ENCODE results near the gene R3HDM2. TPM values are rescaled to one million over a fixed set of nuclear protein-coding genes. Genes with fewer than 3 reads are reported as not detected.
"Not testable (repeated sequence)": the region's sequence is repeated elsewhere in the genome, so short reads cannot be mapped to it uniquely, and the experiment has no call there.

The R3HDM2 gene
- total RNA-seq, 2 experiments from 2014 or later = 25.8 to 47.2 TPM

DNA sequence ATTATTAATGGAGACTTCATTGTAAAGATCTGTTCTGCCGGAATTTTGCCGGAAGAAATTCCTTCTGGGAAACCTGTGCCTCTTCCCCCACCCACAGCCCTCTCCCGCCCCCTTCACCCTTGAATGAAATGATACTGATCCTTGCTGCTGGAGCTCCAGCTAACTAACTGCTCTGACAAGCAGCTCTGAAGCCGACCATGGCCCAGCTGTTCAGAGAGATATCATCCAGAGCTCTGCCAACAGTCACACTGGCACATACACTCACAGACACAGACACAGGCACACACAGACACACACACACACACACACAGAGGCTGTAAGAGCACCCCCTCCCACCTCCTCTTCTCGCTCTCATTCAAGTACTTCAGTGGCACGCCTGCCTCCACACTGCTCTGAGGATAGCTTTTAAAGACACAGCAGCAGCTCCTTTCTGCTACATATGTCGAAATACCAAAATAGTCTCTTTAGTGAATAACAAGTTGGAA, 88.6 kb downstream of the R3HDM2 start:
- no peaks in the 10 kb centered on the region for H3K9me3 ChIP-seq (ENCODE audit: low read length)
- peaks cover 5% of the 10 kb centered on the region; the same call in 1 of the 2 replicates for H3K36me3 ChIP-seq (ENCODE audit: insufficient read depth, low read length)
- DNase-seq (ENCODE audit: low spot score) = no peak
- TF ChIP-seq, protein P1, sequence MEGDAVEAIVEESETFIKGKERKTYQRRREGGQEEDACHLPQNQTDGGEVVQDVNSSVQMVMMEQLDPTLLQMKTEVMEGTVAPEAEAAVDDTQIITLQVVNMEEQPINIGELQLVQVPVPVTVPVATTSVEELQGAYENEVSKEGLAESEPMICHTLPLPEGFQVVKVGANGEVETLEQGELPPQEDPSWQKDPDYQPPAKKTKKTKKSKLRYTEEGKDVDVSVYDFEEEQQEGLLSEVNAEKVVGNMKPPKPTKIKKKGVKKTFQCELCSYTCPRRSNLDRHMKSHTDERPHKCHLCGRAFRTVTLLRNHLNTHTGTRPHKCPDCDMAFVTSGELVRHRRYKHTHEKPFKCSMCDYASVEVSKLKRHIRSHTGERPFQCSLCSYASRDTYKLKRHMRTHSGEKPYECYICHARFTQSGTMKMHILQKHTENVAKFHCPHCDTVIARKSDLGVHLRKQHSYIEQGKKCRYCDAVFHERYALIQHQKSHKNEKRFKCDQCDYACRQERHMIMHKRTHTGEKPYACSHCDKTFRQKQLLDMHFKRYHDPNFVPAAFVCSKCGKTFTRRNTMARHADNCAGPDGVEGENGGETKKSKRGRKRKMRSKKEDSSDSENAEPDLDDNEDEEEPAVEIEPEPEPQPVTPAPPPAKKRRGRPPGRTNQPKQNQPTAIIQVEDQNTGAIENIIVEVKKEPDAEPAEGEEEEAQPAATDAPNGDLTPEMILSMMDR (conservative IDR thresholded peaks at IDR 0.05; ENCODE audit: low read length) = no peak
- no peak for TF ChIP-seq EZH2phosphoT487 (IDR thresholded peaks at IDR 0.05; ENCODE audit: borderline replicate concordance, low read depth, low read length)
- no peaks in the 10 kb centered on the region for H3K4me1 ChIP-seq (ENCODE audit: insufficient read depth, low read length, poor library complexity, severe bottlenecking)
- BruUV-seq (replicated peaks) = no TSS peak
- H4K20me1 ChIP-seq (ENCODE audit: insufficient read depth, low read length) = no peaks in the 10 kb centered on the region
- ChIA-PET CTCF (ENCODE audit: unreplicated experiment) (interaction anchor here (0.5 kb wide), 1 partner anchor 111 kb away, joined by 7 read pairs; no protein-coding TSS in a partner anchor), POLR2A (interaction anchor here (0.6 to 2.2 kb wide), 7 partner anchors 11 to 188 kb away, joined by 3 to 6 read pairs (median 4); no protein-coding TSS in a partner anchor)
- intact Hi-C loops (cut with micrococcal nuclease; ENCODE audit: unreplicated experiment) = no loop called here
- no peaks in the 10 kb centered on the region for H3K79me2 ChIP-seq (ENCODE audit: insufficient read depth, low read depth, low read length)
- H3K4me2 ChIP-seq (ENCODE audit: low read length) = no peak overlapping the region
- H3K4me3 ChIP-seq (ENCODE audit: low read depth, low read length, poor library complexity, severe bottlenecking) = no peak overlapping the region
- H2AFZ ChIP-seq (ENCODE audit: low read length) = no peak overlapping the region
- no peaks in the 10 kb centered on the region for H3K9me2 ChIP-seq (ENCODE audit: insufficient read depth, low read length)
- no peak overlapping the region for H3K27ac ChIP-seq (ENCODE audit: low read depth, low read length, poor library complexity, severe bottlenecking)

DNA sequence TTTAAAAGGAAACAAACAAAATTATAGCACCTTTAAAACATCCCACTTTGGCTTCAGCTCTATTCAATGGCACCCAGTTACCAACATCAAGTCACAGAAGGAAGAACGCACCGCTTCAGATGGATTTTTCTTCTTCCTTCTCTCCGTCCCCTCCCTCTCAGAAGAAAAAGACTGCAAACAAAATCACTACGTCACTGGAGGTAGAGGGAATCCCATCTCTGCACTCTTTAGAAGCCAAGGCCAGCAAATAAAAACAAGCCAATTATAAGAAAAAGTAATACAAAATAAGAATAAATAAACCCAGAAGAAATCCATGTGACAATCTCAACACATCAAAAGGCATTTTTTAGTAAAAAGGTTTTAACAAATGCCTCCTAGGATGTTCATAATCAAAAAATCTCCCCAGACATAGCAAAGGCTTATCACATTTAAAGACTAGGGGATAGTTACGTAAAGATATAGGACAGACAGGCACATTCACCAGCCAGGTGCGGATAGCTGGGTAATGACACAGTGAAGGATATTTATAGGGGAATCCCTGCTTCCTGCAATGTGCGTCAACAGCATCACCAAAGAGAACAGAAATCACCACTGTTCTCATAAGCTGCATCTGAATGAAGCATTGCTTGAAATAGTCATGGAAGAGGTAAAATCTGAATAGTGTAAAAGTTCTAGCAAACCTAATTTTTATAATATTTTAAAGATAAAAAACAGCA, 89.4 kb downstream of the R3HDM2 start:
- no peak overlapping the region for H2AFZ ChIP-seq (ENCODE audit: low read length)
- no peaks in the 10 kb centered on the region for H3K79me2 ChIP-seq (ENCODE audit: insufficient read depth, low read depth, low read length)
- no peaks in the 10 kb centered on the region for H3K9me3 ChIP-seq (ENCODE audit: low read length)
- intact Hi-C loops (cut with micrococcal nuclease; ENCODE audit: unreplicated experiment) = no loop called here
- no peak for DNase-seq (ENCODE audit: low spot score)
- POLR2A ChIA-PET = interaction anchor here (0.6 to 2.0 kb wide), 4 partner anchors 12 to 188 kb away, joined by 3 to 6 read pairs (median 4); no protein-coding TSS in a partner anchor
- H3K27ac ChIP-seq (ENCODE audit: low read depth, low read length, poor library complexity, severe bottlenecking) = no peak overlapping the region
- BruUV-seq (replicated peaks) = no TSS peak
- H4K20me1 ChIP-seq (ENCODE audit: insufficient read depth, low read length) = no peaks in the 10 kb centered on the region
- H3K4me2 ChIP-seq (ENCODE audit: low read length) = no peak overlapping the region
- TF ChIP-seq, protein P1 (conservative IDR thresholded peaks at IDR 0.05; ENCODE audit: low read length) = no peak
- TF ChIP-seq EZH2phosphoT487 (IDR thresholded peaks at IDR 0.05; ENCODE audit: borderline replicate concordance, low read depth, low read length) = no peak
- no peak overlapping the region for H3K4me3 ChIP-seq (ENCODE audit: low read depth, low read length, poor library complexity, severe bottlenecking)
- H3K4me1 ChIP-seq (ENCODE audit: insufficient read depth, low read length, poor library complexity, severe bottlenecking) = no peaks in the 10 kb centered on the region
- CTCF ChIA-PET (ENCODE audit: unreplicated experiment) = interaction anchor here (0.5 kb wide), 1 partner anchor 111 kb away, joined by 7 read pairs; no protein-coding TSS in a partner anchor
- no peaks in the 10 kb centered on the region for H3K9me2 ChIP-seq (ENCODE audit: insufficient read depth, low read length)
- no peaks in the 10 kb centered on the region for H3K36me3 ChIP-seq (ENCODE audit: insufficient read depth, low read length)

DNA sequence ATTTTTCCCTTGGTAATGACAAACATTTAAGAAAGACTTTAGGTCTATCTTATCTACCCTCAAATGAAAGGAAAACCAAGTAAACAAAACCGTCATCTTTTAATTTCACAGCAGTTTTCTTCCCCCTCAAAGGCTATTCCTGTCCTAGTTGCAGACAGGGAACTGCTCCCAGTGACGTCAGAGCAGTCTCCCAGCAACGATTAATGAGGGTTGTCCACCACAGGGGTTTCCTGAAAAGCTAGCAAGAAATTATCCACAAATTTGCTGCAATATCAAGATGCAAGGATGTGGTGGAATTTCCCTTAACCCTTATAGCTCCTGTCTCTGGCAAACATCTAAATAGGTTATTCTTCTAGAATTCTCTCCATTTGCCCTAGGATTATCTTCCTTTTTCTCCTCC, 90.7 kb downstream of the R3HDM2 start:
- Histone ChIP-seq H3K9me3 (ENCODE audit: low read length) (no peaks in the 10 kb centered on the region), H3K4me1 (ENCODE audit: insufficient read depth, low read length, poor library complexity, severe bottlenecking) (no peaks in the 10 kb centered on the region), H2AFZ (ENCODE audit: low read length) (no peak overlapping the region), H3K4me3 (ENCODE audit: low read depth, low read length, poor library complexity, severe bottlenecking) (no peak overlapping the region), H3K79me2 (ENCODE audit: insufficient read depth, low read depth, low read length) (no peaks in the 10 kb centered on the region), H3K9me2 (ENCODE audit: insufficient read depth, low read length) (no peaks in the 10 kb centered on the region), H3K4me2 (ENCODE audit: low read length) (no peak overlapping the region), H4K20me1 (ENCODE audit: insufficient read depth, low read length) (no peaks in the 10 kb centered on the region), H3K36me3 (ENCODE audit: insufficient read depth, low read length) (no peaks in the 10 kb centered on the region), H3K27ac (ENCODE audit: low read depth, low read length, poor library complexity, severe bottlenecking) (no peak overlapping the region)
- BruUV-seq (replicated peaks) = TSS peak; percentile 14
- no peak for DNase-seq (ENCODE audit: low spot score)
- ChIA-PET POLR2A (interaction anchor here (0.6 to 1.4 kb wide), 5 partner anchors 27 to 419 kb away, joined by 3 to 5 read pairs (median 4); partner anchors contain the start of gene INHBE), CTCF (ENCODE audit: unreplicated experiment) (no interaction called here)
- TF ChIP-seq EZH2phosphoT487 (IDR thresholded peaks at IDR 0.05; ENCODE audit: borderline replicate concordance, low read depth, low read length) = no peak
- TF ChIP-seq, protein P1 (conservative IDR thresholded peaks at IDR 0.05; ENCODE audit: low read length) = no peak
- intact Hi-C loops (cut with micrococcal nuclease; ENCODE audit: unreplicated experiment) = no loop called here

DNA sequence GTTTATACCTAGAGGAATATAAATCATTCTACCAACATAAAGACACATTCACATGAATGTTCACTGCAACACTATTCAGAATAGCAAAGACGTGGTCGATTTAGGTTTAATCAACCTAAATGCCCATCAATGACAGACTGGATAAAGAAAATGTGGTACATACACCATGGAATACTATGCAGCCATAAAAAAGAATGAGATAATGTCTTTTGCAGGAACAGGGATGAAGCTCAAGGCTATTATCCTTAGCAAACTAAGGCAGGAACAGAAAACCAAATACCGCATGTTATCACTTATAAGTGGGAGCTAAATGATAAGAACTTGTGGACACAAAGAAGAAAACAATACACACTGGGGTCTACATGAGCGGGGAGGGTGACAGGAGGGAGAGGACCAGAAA, 94.5 kb downstream of the R3HDM2 start:
- POLR2A ChIA-PET = interaction anchor here (0.7 kb wide), 1 partner anchor 349 kb away, joined by 3 read pairs; no protein-coding TSS in a partner anchor
- H3K79me2 ChIP-seq (ENCODE audit: insufficient read depth, low read depth, low read length); H2AFZ ChIP-seq (ENCODE audit: low read length); BruUV-seq (replicated peaks); H3K9me2 ChIP-seq (ENCODE audit: insufficient read depth, low read length); H3K4me1 ChIP-seq (ENCODE audit: insufficient read depth, low read length, poor library complexity, severe bottlenecking); H3K27ac ChIP-seq (ENCODE audit: low read depth, low read length, poor library complexity, severe bottlenecking); H4K20me1 ChIP-seq (ENCODE audit: insufficient read depth, low read length); H3K4me3 ChIP-seq (ENCODE audit: low read depth, low read length, poor library complexity, severe bottlenecking); H3K9me3 ChIP-seq (ENCODE audit: low read length); DNase-seq (ENCODE audit: low spot score); CTCF ChIA-PET (ENCODE audit: unreplicated experiment); H3K4me2 ChIP-seq (ENCODE audit: low read length); intact Hi-C loops (cut with micrococcal nuclease; ENCODE audit: unreplicated experiment); H3K36me3 ChIP-seq (ENCODE audit: insufficient read depth, low read length): not testable (repeated sequence)
